Measurements from ENCODE around the gene CROCC2. TPM values are rescaled to one million over a fixed set of nuclear protein-coding genes. Genes with fewer than 3 reads are reported as not detected.

Gene CROCC2
- total and polyA plus RNA-seq, 7 donors = 0.01 TPM; not detected in 6

GRCh38 chr2:240931319-240931949 is 25.3 kb downstream of the CROCC2 start:
- TF ChIP-seq CTCF (IDR thresholded peaks at IDR 0.05) = no peak
- DNase-seq = peak in 1 of 2 donors; percentile 28
- intact Hi-C loops (cut with DNase I) = no loop called here

GRCh38 chr2:240932001-240932723 is 26.0 kb downstream of the CROCC2 start:
- 89 to 93% (median 89%) methylated on average over 21 of the region's 21 CpGs for WGBS, 3 donors
- peak in 1 of 2 donors; percentile 44 for DNase-seq

More at GRCh38 chr2:240931319-240931949, 25.3 kb downstream of the CROCC2 start:
- no peaks in the 10 kb centered on the region for H3K36me3 ChIP-seq (ENCODE audit: insufficient read depth in 1 of 2, low read depth in 1 of 2)
- no peak overlapping the region for H3K27ac ChIP-seq
- no peak for ATAC-seq
- peaks cover 0 to 48% (median 7%) of the 10 kb centered on the region in 3 donors for H3K27me3 ChIP-seq (ENCODE audit: insufficient read depth in 3 of 3, low read length in 2 of 3)
- 87 to 89% (median 89%) methylated on average over 11 of the region's 11 CpGs for WGBS, 3 donors
- H3K9me3 ChIP-seq = peaks cover 2% of the 10 kb centered on the region
- H3K4me1 ChIP-seq = no peaks in the 10 kb centered on the region
- no peak overlapping the region for H3K4me3 ChIP-seq

GRCh38 chr2:240932724-240933047 is 26.6 kb downstream of the CROCC2 start:
- Histone ChIP-seq H3K9me3 (peaks cover 5% of the 10 kb centered on the region), H3K36me3 (ENCODE audit: insufficient read depth in 1 of 2, low read depth in 1 of 2) (no peaks in the 10 kb centered on the region), H3K27ac (no peak overlapping the region), H3K4me1 (no peaks in the 10 kb centered on the region), H3K4me3 (no peak overlapping the region), H3K27me3 (ENCODE audit: insufficient read depth in 3 of 3, low read length in 2 of 3) (peaks cover 0 to 49% (median 7%) of the 10 kb centered on the region in 3 donors)
- no peak for TF ChIP-seq CTCF (IDR thresholded peaks at IDR 0.05)
- DNase-seq = peak in 1 of 2 donors; percentile 46
- 56 to 74% (median 69%) methylated on average over 11 of the region's 11 CpGs for WGBS, 3 donors
- ATAC-seq = no peak
- intact Hi-C loops (cut with DNase I) = no loop called here

More at GRCh38 chr2:240932001-240932723, 26.0 kb downstream of the CROCC2 start:
- TF ChIP-seq CTCF (IDR thresholded peaks at IDR 0.05) = no peak
- Histone ChIP-seq H3K4me3 (no peak overlapping the region), H3K27me3 (ENCODE audit: insufficient read depth in 3 of 3, low read length in 2 of 3) (peaks cover 0 to 49% (median 7%) of the 10 kb centered on the region in 3 donors), H3K4me1 (no peaks in the 10 kb centered on the region), H3K27ac (no peak overlapping the region), H3K36me3 (ENCODE audit: insufficient read depth in 1 of 2, low read depth in 1 of 2) (no peaks in the 10 kb centered on the region), H3K9me3 (peaks cover 5% of the 10 kb centered on the region)
- intact Hi-C loops (cut with DNase I) = no loop called here
- no peak for ATAC-seq

- intact Hi-C loops (cut with DNase I) = no loop called here
- peak in 1 of 2 donors; percentile 46 for DNase-seq
Measured at GRCh38 chr2:240933048-240933965, 27.2 kb downstream of the CROCC2 start.

More at GRCh38 chr2:240933048-240933965, 27.2 kb downstream of the CROCC2 start:
- no peak overlapping the region for H3K4me3 ChIP-seq
- no peaks in the 10 kb centered on the region for H3K4me1 ChIP-seq
- 37 to 61% (median 48%) methylated on average over 28 to 30 of the region's 30 CpGs for WGBS, 3 donors
- ATAC-seq = no peak
- TF ChIP-seq CTCF (IDR thresholded peaks at IDR 0.05) = no peak
- peaks cover 0 to 49% (median 7%) of the 10 kb centered on the region in 3 donors for H3K27me3 ChIP-seq (ENCODE audit: insufficient read depth in 3 of 3, low read length in 2 of 3)
- no peak overlapping the region for H3K27ac ChIP-seq
- no peaks in the 10 kb centered on the region for H3K36me3 ChIP-seq (ENCODE audit: insufficient read depth in 1 of 2, low read depth in 1 of 2)
- peaks cover 5% of the 10 kb centered on the region for H3K9me3 ChIP-seq

Data from psoas muscle (tissue), 8 donors.